IMR-90 (cell line): Measurements from ENCODE around the gene SVIL. TPM values are rescaled to one million over a fixed set of nuclear protein-coding genes. Genes with fewer than 3 reads are reported as not detected.
"Not testable (repeated sequence)": the region's sequence is repeated elsewhere in the genome, so short reads cannot be mapped to it uniquely, and the experiment has no call there.

ENCODE experiments used
- ATAC-seq: fragments of 200-7000 bp; cut with Tn5 transposase; 2 replicates; pipeline ENCODE4 v1.9.1; 2020; ENCODE audit warnings: low read depth, mild to moderate bottlenecking, moderate library complexity
- BruUV-seq: library from RNA; stranded (reverse); fragments of 400-500 nt; replicated peaks from 2 replicates; lab custom pipeline; 2021; lab: Mats Ljungman, UMichigan
- CTCF ChIA-PET: fragments of 300-600 bp; formaldehyde crosslinking; extraction: SDS; loops from one replicate; lab custom pipeline; 2021; ENCODE audit warnings: antibody characterized with exemption; lab: Yijun Ruan, JAX
- POLR2A ChIA-PET: fragments of 300-600 bp; sonication (Branson Sonifier 250); formaldehyde crosslinking; loops from one replicate; lab custom pipeline; 2022; ENCODE audit warnings: antibody characterized with exemption; ENCODE audit not compliant: unreplicated experiment; lab: Charles Lee
- DNase-seq: peaks from one replicate; pipeline ENCODE4 v3.0.0; 2013
- H2AFZ ChIP-seq: replicated peaks from 2 replicates; pipeline ENCODE3; 2013; ENCODE audit warnings: low read length, mild to moderate bottlenecking; ENCODE audit not compliant: poor library complexity
- H2AK5ac ChIP-seq: 2 replicates; pipeline ENCODE4 v1.6.1; 2013; ENCODE audit warnings: low read depth, low read length, inconsistent platforms
- H2AK9ac ChIP-seq: replicated peaks from 2 replicates; pipeline ENCODE3; 2013; ENCODE audit warnings: mild to moderate bottlenecking, low read depth, low read length, moderate library complexity; ENCODE audit not compliant: poor library complexity
- H2BK120ac ChIP-seq: 2 replicates; pipeline ENCODE4 v1.6.1; 2013; ENCODE audit warnings: low read depth, low read length, inconsistent platforms
- H2BK15ac ChIP-seq: 3 replicates; pipeline ENCODE4 v1.6.1; 2013; ENCODE audit warnings: low read depth, low read length, inconsistent platforms
- H2BK20ac ChIP-seq: 2 replicates; pipeline ENCODE4 v1.6.1; 2013; ENCODE audit warnings: low read depth, mild to moderate bottlenecking, inconsistent platforms, low read length, moderate library complexity
- H2BK5ac ChIP-seq: 2 replicates; pipeline ENCODE4 v1.6.1; 2013; ENCODE audit warnings: mild to moderate bottlenecking, low read depth, low read length, inconsistent platforms; ENCODE audit not compliant: poor library complexity, severe bottlenecking
- H3K14ac ChIP-seq: replicated peaks from 2 replicates; pipeline ENCODE4 v1.6.1; 2013; ENCODE audit warnings: low read depth, low read length, inconsistent platforms
- H3K18ac ChIP-seq: 2 replicates; pipeline ENCODE4 v1.6.1; 2013; ENCODE audit warnings: low read depth, low read length, control low read depth
- H3K23ac ChIP-seq: 2 replicates; pipeline ENCODE4 v1.6.1; 2013; ENCODE audit warnings: low read depth, low read length, inconsistent platforms
- H3K27ac ChIP-seq: 2 replicates; pipeline ENCODE4 v1.5.1; 2013; ENCODE audit warnings: mild to moderate bottlenecking, control low read depth, low read length; ENCODE audit not compliant: insufficient read depth
- H3K27me3 ChIP-seq: 2 replicates; pipeline ENCODE4 v1.6.1; 2013; ENCODE audit warnings: low read length; ENCODE audit not compliant: control insufficient read depth, insufficient read depth
- H3K36me3 ChIP-seq: 2 replicates; pipeline ENCODE4 v1.6.1; 2013; ENCODE audit warnings: low read length, mixed read lengths; ENCODE audit not compliant: control insufficient read depth, insufficient read depth
- H3K4ac ChIP-seq: 2 replicates; pipeline ENCODE4 v1.6.1; 2013; ENCODE audit warnings: low read depth, low read length, inconsistent platforms
- H3K4me1 ChIP-seq: 2 replicates; pipeline ENCODE4 v1.6.1; 2013; ENCODE audit warnings: low read length, mixed read lengths; ENCODE audit not compliant: control insufficient read depth, insufficient read depth
- H3K4me2 ChIP-seq: 2 replicates; pipeline ENCODE4 v1.6.1; 2013; ENCODE audit warnings: low read depth, mild to moderate bottlenecking, control low read depth, low read length, moderate library complexity
- H3K4me3 ChIP-seq: 2 replicates; pipeline ENCODE4 v1.5.1; 2013; ENCODE audit warnings: low read depth, mild to moderate bottlenecking, control low read depth, low read length, moderate library complexity; ENCODE audit not compliant: insufficient read depth
- H3K56ac ChIP-seq: 2 replicates; pipeline ENCODE4 v1.6.1; 2013; ENCODE audit warnings: low read length, inconsistent platforms; ENCODE audit not compliant: insufficient read depth; ENCODE audit errors: extremely low read depth
- H3K79me1 ChIP-seq, 2 experiments: 2 replicates each; pipeline ENCODE4 v1.6.1; 2013; ENCODE audit warnings: low read length in 2 of 2, inconsistent platforms in 1 of 2, low read depth in 1 of 2
- H3K9ac ChIP-seq: 2 replicates; pipeline ENCODE4 v1.6.1; 2013; ENCODE audit warnings: low read depth, low read length, control low read depth
- H3K9me1 ChIP-seq: 2 replicates; pipeline ENCODE4 v1.6.1; 2013; ENCODE audit warnings: low read length, inconsistent platforms; ENCODE audit not compliant: insufficient read depth
- H3K9me3 ChIP-seq: 2 replicates; pipeline ENCODE4 v1.6.1; 2013; ENCODE audit warnings: low read length; ENCODE audit not compliant: control insufficient read depth, insufficient read depth
- H4K20me1 ChIP-seq: 2 replicates; pipeline ENCODE4 v1.6.1; 2013; ENCODE audit warnings: low read length, inconsistent platforms; ENCODE audit not compliant: insufficient read depth
- H4K5ac ChIP-seq: 2 replicates; pipeline ENCODE4 v1.6.1; 2013; ENCODE audit warnings: mild to moderate bottlenecking, low read depth, low read length, control low read depth
- H4K8ac ChIP-seq, 2 experiments: 2 replicates each; pipeline ENCODE4 v1.6.1; 2013; ENCODE audit warnings: low read depth in 2 of 2, low read length in 2 of 2, control low read depth in 1 of 2, inconsistent platforms in 1 of 2
- H4K91ac ChIP-seq: 2 replicates; pipeline ENCODE4 v1.6.1; 2013; ENCODE audit warnings: low read depth, low read length, inconsistent platforms; ENCODE audit not compliant: insufficient read depth
- MAFK ChIP-seq: IDR thresholded peaks from 2 replicates; pipeline ENCODE4 v1.6.1; 2012; ENCODE audit warnings: low read depth, low read length, improper control_type of control experiment
- RFX5 ChIP-seq: IDR thresholded peaks from 2 replicates; pipeline ENCODE4 v1.8.0; 2012; ENCODE audit warnings: low read depth, mild to moderate bottlenecking, low read length, moderate library complexity
- WGBS, 2 experiments: methylation state at CpG; one replicate each; pipeline versions ENCODE4 v1.1.5 to v1.1.7; 2013; ENCODE audit warnings: missing lambda C conversion rate in 2 of 2; ENCODE audit not compliant: insufficient read length in 1 of 2; ENCODE audit errors: extremely low coverage in 2 of 2; 5-methylcytosine and 5-hydroxymethylcytosine counted together
- dilution Hi-C: fragments of 300-500 bp; cut with HindIII; formaldehyde crosslinking; loops from one replicate; pipeline ENCODE4 v1.14.3; 2018; ENCODE audit warnings: low sequenced_read_pairs; ENCODE audit not compliant: unreplicated experiment
- in situ Hi-C: fragments of 300-500 bp; cut with MboI; formaldehyde crosslinking; loops from 3 replicates; pipeline ENCODE4 v1.14.3; 2019; ENCODE audit warnings: low sequenced_read_pairs, inconsistent platforms, mixed read lengths
- intact Hi-C: fragments of 100-400 bp; cut with micrococcal nuclease; formaldehyde crosslinking; loops from 2 replicates; pipeline ENCODE4 v1.10.0; 2022
- polyA plus RNA-seq, 3 experiments: library from polyadenylated mRNA; depleted of rRNA; stranded (reverse); fragments of >200 nt; gene quantifications; 2 replicates each; pipeline ENCODE4 v1.2.3, GENCODE V29; 2012; ENCODE audit warnings: low replicate concordance in 1 of 3
- total RNA-seq: library from RNA; depleted of rRNA; stranded (reverse); fragments of >200 nt; gene quantifications from 2 replicates; pipeline ENCODE4 v1.2.3, GENCODE V29; 2012

The SVIL gene
- total and polyA plus RNA-seq, 2 of the 4 experiments (the other 2 are of a cell fraction) = 11.5 to 11.6 TPM

- TF ChIP-seq RFX5 = no peak
- no peak for TF ChIP-seq MAFK
Observed at GRCh38 chr10:29508554-29509244, 126.1 kb downstream of the SVIL start (continued).

GRCh38 chr10:29507750-29508149, 127.0 kb downstream of the SVIL start:
- H2AK9ac ChIP-seq, H3K27ac ChIP-seq, BruUV-seq, H2AK5ac ChIP-seq, H3K18ac ChIP-seq, POLR2A ChIA-PET, CTCF ChIA-PET, H3K4me1 ChIP-seq, H3K9ac ChIP-seq, H2AFZ ChIP-seq, H2BK15ac ChIP-seq, H3K9me3 ChIP-seq, H2BK20ac ChIP-seq, H4K20me1 ChIP-seq, H3K23ac ChIP-seq, H2BK5ac ChIP-seq, H3K27me3 ChIP-seq, dilution Hi-C loops, ATAC-seq, intact Hi-C loops, H4K8ac ChIP-seq, H3K9me1 ChIP-seq, H3K4ac ChIP-seq, in situ Hi-C loops, H2BK120ac ChIP-seq, H3K4me3 ChIP-seq, H4K5ac ChIP-seq, H4K91ac ChIP-seq, DNase-seq, H3K36me3 ChIP-seq, H3K56ac ChIP-seq, H3K14ac ChIP-seq, H3K4me2 ChIP-seq: not testable (repeated sequence)
- WGBS, 2 experiments = no CpG with 5 or more reads among the region's 4 CpGs
- peaks cover 0 to 13% of the 10 kb centered on the region in 2 experiments; a peak in 2 of 4 replicates for H3K79me1 ChIP-seq

- H4K20me1 ChIP-seq, CTCF ChIA-PET, H2AK5ac ChIP-seq, H3K4me1 ChIP-seq, H3K18ac ChIP-seq, in situ Hi-C loops, H3K27ac ChIP-seq, intact Hi-C loops, H2BK20ac ChIP-seq, H3K27me3 ChIP-seq, H3K9me1 ChIP-seq, H3K4me2 ChIP-seq, H4K8ac ChIP-seq, H2AFZ ChIP-seq, BruUV-seq, H2BK5ac ChIP-seq, H4K91ac ChIP-seq, H3K79me1 ChIP-seq, H4K5ac ChIP-seq, H3K9me3 ChIP-seq, H3K56ac ChIP-seq, H3K4me3 ChIP-seq, H3K23ac ChIP-seq, H2AK9ac ChIP-seq, H3K14ac ChIP-seq, ATAC-seq, DNase-seq, H3K36me3 ChIP-seq, H2BK120ac ChIP-seq, H3K9ac ChIP-seq, POLR2A ChIA-PET, dilution Hi-C loops, H2BK15ac ChIP-seq, H3K4ac ChIP-seq: not testable (repeated sequence)
- WGBS, 2 experiments = no CpG with 5 or more reads among the region's 11 CpGs
Observed at GRCh38 chr10:29506324-29506921, 128.3 kb downstream of the SVIL start.
